Keratinocyte (primary cell): ENCODE results near the gene AJM1.

ENCODE experiments used
- CTCF ChIP-seq, 3 experiments: IDR thresholded peaks in 1 of 3; conservative IDR thresholded peaks in 1 of 3; optimal IDR thresholded peaks in 1 of 3; 2 replicates in 2 of 3; 3 replicates in 1 of 3; pipeline versions ENCODE3 to v1.5.1; 2011; ENCODE audit warnings: low read length in 3 of 3, mild to moderate bottlenecking in 3 of 3, moderate library complexity in 2 of 3, control low read depth in 1 of 3, inconsistent platforms in 1 of 3; ENCODE audit not compliant: insufficient read depth in 2 of 3; ENCODE audit errors: extremely low read depth in 1 of 3
- EZH2 ChIP-seq: IDR thresholded peaks from one replicate; pipeline ENCODE4 v1.6.1; 2012; ENCODE audit warnings: inconsistent platforms, mild to moderate bottlenecking, low read length, moderate library complexity

DNA sequence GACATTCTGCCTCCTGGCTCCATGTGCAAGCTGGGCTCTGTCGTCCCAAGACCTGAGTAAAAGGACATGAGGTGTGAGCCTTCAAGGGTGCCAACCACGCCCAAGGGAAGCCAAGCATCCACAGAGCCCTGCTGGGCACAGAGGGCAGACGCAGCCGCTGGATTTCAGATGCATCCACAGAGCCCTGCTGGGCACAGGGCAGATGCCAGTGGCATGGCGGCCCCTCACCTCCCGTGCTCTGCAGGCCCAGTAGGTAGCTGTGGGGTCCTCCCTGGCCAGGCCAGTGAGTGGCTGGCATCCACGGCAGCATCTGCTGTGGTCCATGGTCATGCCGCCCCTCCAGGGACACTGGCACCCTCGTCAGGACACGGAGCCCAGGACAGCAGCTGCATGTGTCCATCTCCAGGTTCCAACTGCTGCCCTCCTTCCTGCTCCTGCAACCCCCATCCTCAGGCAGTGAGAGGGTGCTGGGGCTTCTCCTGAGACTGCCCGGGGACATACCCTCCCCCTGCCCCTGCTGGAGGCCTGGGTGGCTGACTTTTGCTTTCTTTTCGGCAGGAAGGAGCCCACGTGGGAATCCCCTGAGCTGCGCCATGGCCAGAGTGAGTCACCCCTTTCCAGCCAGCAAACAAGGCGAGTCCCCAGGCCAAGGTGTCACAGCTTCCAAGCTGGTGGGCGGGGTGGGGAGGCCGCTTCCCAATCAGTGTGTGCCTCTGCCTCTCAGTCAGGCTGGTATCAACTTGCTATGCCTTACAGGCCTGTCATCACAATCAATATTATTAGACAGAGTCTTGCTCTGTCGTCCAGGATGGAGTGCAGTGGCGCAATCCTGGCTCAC is 40.0 kb downstream of the AJM1 start:
- TF ChIP-seq CTCF (optimal IDR thresholded peaks at IDR 0.05 in 1 of 3, IDR thresholded peaks at IDR 0.05 in 1 of 3, conservative IDR thresholded peaks at IDR 0.05 in 1 of 3; ENCODE audit: extremely low read depth in 1 of 3, insufficient read depth in 2 of 3, low read length in 3 of 3) (no peak), EZH2 (no peak)
